Parathyroid adenoma (tissue), 2 donors: ENCODE data around the gene PGRMC2.

Experiments used
- H2AFZ ChIP-seq: fragments of 300-600 bp; sonication (generic); one replicate; pipeline ENCODE4 v1.7.0; 2017; ENCODE audit warnings: antibody characterized with exemption, mild to moderate bottlenecking
- H3K27ac ChIP-seq: fragments of 300-600 bp; sonication (generic); one replicate; pipeline ENCODE4 v1.7.0; 2017
- H3K27me3 ChIP-seq: fragments of 300-600 bp; sonication (generic); one replicate; pipeline ENCODE4 v1.7.0; 2017; ENCODE audit warnings: low read length; ENCODE audit not compliant: control insufficient read depth, insufficient read depth
- H3K36me3 ChIP-seq: fragments of 300-600 bp; sonication (generic); one replicate; pipeline ENCODE4 v1.7.0; 2017; ENCODE audit warnings: low read length; ENCODE audit not compliant: control insufficient read depth, insufficient read depth
- H3K4me1 ChIP-seq: fragments of 300-600 bp; sonication (generic); one replicate; pipeline ENCODE4 v1.7.0; 2017; ENCODE audit warnings: control low read depth
- H3K4me2 ChIP-seq: fragments of 300-600 bp; sonication (generic); one replicate; pipeline ENCODE4 v1.7.0; 2017; ENCODE audit warnings: low read length
- H3K4me3 ChIP-seq: fragments of 300-600 bp; sonication (generic); one replicate; pipeline ENCODE4 v1.7.0; 2017; ENCODE audit warnings: low read depth, low read length
- H3K79me2 ChIP-seq: fragments of 300-600 bp; sonication (generic); one replicate; pipeline ENCODE4 v1.7.0; 2017; ENCODE audit warnings: control low read depth
- H3K9ac ChIP-seq: fragments of 300-600 bp; sonication (generic); one replicate; pipeline ENCODE4 v1.7.0; 2017; ENCODE audit warnings: mild to moderate bottlenecking
- H3K9me3 ChIP-seq: fragments of 300-600 bp; sonication (generic); one replicate; pipeline ENCODE4 v1.7.0; 2017; ENCODE audit warnings: low read length; ENCODE audit not compliant: control insufficient read depth
- CTCF ChIP-seq: fragments of 300-600 bp; sonication (generic); IDR thresholded peaks from one replicate; pipeline ENCODE4 v1.7.0; 2017; ENCODE audit warnings: antibody characterized with exemption, mild to moderate bottlenecking
- donor health status: primary hyperparathyroidism.

PGRMC2 gene

DNA sequence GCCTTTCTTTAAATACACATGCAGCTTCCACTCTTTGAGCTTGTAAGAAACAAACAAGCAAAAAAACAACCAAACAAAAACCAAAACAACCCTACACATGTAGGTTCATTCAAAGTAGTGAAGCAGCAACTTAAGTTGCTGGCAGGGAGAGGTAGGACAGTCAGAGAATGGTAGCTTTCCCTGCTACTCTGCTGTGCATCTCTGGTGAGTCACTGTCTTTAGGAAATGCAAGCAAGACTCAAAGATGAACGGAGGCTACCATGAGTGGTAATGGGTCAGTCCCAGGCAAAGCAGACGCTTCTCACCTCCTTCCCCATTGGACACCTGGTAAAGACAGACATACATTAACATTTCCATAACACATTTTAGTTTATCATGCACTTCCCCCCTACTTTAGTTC is 43.2 kb downstream of the PGRMC2 start:
- no peak for TF ChIP-seq CTCF
- H3K27ac ChIP-seq: no peak overlapping the region
- H3K4me1 ChIP-seq: no peaks in the 10 kb centered on the region
- H3K36me3 ChIP-seq: no peaks in the 10 kb centered on the region
- H3K4me2 ChIP-seq: no peak overlapping the region
- H3K27me3 ChIP-seq: no peaks in the 10 kb centered on the region
- no peak overlapping the region for H2AFZ ChIP-seq
- no peaks in the 10 kb centered on the region for H3K79me2 ChIP-seq
- H3K9me3 ChIP-seq: no peaks in the 10 kb centered on the region
- no peak overlapping the region for H3K9ac ChIP-seq
- H3K4me3 ChIP-seq: no peak overlapping the region

GRCh38 chr4:128242601-128243000 is 45.0 kb downstream of the PGRMC2 start:
- no peaks in the 10 kb centered on the region for H3K27me3 ChIP-seq
- TF ChIP-seq CTCF: no peak
- no peak overlapping the region for H3K4me2 ChIP-seq
- no peak overlapping the region for H3K27ac ChIP-seq
- H3K36me3 ChIP-seq: no peaks in the 10 kb centered on the region
- no peak overlapping the region for H3K4me3 ChIP-seq
- H3K9ac ChIP-seq: no peak overlapping the region
- H3K4me1 ChIP-seq: no peaks in the 10 kb centered on the region
- H2AFZ ChIP-seq: no peak overlapping the region
- H3K79me2 ChIP-seq: no peaks in the 10 kb centered on the region
- no peaks in the 10 kb centered on the region for H3K9me3 ChIP-seq

- no peaks in the 10 kb centered on the region for H3K27me3 ChIP-seq
- no peaks in the 10 kb centered on the region for H3K36me3 ChIP-seq
- no peak for TF ChIP-seq CTCF
- H3K27ac ChIP-seq: no peak overlapping the region
- no peaks in the 10 kb centered on the region for H3K79me2 ChIP-seq
- no peaks in the 10 kb centered on the region for H3K4me1 ChIP-seq
- H3K4me2 ChIP-seq: no peak overlapping the region
- H3K9me3 ChIP-seq: no peaks in the 10 kb centered on the region
- H3K4me3 ChIP-seq: no peak overlapping the region
- H2AFZ ChIP-seq: no peak overlapping the region
- H3K9ac ChIP-seq: no peak overlapping the region
These were observed 45.6 kb downstream of the PGRMC2 start for GRCh38 chr4:128241981-128242380.

- no peak overlapping the region for H2AFZ ChIP-seq
- no peaks in the 10 kb centered on the region for H3K36me3 ChIP-seq
- H3K9ac ChIP-seq: no peak overlapping the region
- H3K27me3 ChIP-seq: no peaks in the 10 kb centered on the region
- no peaks in the 10 kb centered on the region for H3K79me2 ChIP-seq
- no peaks in the 10 kb centered on the region for H3K4me1 ChIP-seq
- H3K4me2 ChIP-seq: no peak overlapping the region
- no peaks in the 10 kb centered on the region for H3K9me3 ChIP-seq
- TF ChIP-seq CTCF: no peak
- H3K27ac ChIP-seq: no peak overlapping the region
- H3K4me3 ChIP-seq: no peak overlapping the region
These were observed 46.1 kb downstream of the PGRMC2 start for GRCh38 chr4:128241425-128241913.

- no peaks in the 10 kb centered on the region for H3K27me3 ChIP-seq
- H3K4me3 ChIP-seq: no peak overlapping the region
- no peak overlapping the region for H3K4me2 ChIP-seq
- TF ChIP-seq CTCF: no peak
- H3K79me2 ChIP-seq: no peaks in the 10 kb centered on the region
- no peak overlapping the region for H2AFZ ChIP-seq
- no peak overlapping the region for H3K9ac ChIP-seq
- no peaks in the 10 kb centered on the region for H3K9me3 ChIP-seq
- H3K36me3 ChIP-seq: no peaks in the 10 kb centered on the region
- no peaks in the 10 kb centered on the region for H3K4me1 ChIP-seq
- no peak overlapping the region for H3K27ac ChIP-seq
These were observed 46.6 kb downstream of the PGRMC2 start for GRCh38 chr4:128241019-128241418.
